Hepatocyte (in vitro differentiated cells): Measurements from ENCODE around the gene HYAL3. TPM values are rescaled to one million over a fixed set of nuclear protein-coding genes. Genes with fewer than 3 reads are reported as not detected.

ENCODE experiments used
- DNase-seq: peaks from one replicate; pipeline ENCODE4 v3.0.0-alpha.2; 2016; ENCODE audit warnings: low spot score
- H2AFZ ChIP-seq: fragments of 200-600 bp; sonication (generic); 2 replicates; pipeline ENCODE4 v1.6.0; 2016; ENCODE audit warnings: antibody characterized with exemption, mild to moderate bottlenecking
- H3K27ac ChIP-seq: fragments of 200-600 bp; sonication (generic); 2 replicates; pipeline ENCODE4 v1.5.1; 2016; ENCODE audit warnings: mild to moderate bottlenecking
- H3K27me3 ChIP-seq: fragments of 200-600 bp; sonication (generic); 2 replicates; pipeline ENCODE4 v1.6.1; 2016
- H3K36me3 ChIP-seq: fragments of 200-600 bp; sonication (generic); replicated peaks from 2 replicates; pipeline ENCODE4 v1.5.1; 2016; ENCODE audit warnings: low read depth; ENCODE audit not compliant: insufficient read depth
- H3K4me1 ChIP-seq: fragments of 200-600 bp; sonication (generic); 2 replicates; pipeline ENCODE4 v1.5.1; 2016; ENCODE audit warnings: mild to moderate bottlenecking, moderate library complexity; ENCODE audit not compliant: insufficient read depth
- H3K4me2 ChIP-seq: fragments of 200-600 bp; sonication (generic); 2 replicates; pipeline ENCODE4 v1.6.0; 2016
- H3K4me3 ChIP-seq: fragments of 200-600 bp; sonication (generic); 2 replicates; pipeline ENCODE4 v1.5.1; 2016; ENCODE audit warnings: mild to moderate bottlenecking
- H3K79me2 ChIP-seq: fragments of 200-600 bp; sonication (generic); 2 replicates; pipeline ENCODE4 v1.6.0; 2017; ENCODE audit warnings: mild to moderate bottlenecking
- H3K9me2 ChIP-seq: fragments of 200-600 bp; sonication (generic); replicated peaks from 2 replicates; pipeline ENCODE4 v1.6.0; 2017; ENCODE audit warnings: mild to moderate bottlenecking; ENCODE audit not compliant: insufficient read depth
- H3K9me3 ChIP-seq: fragments of 200-600 bp; sonication (generic); 2 replicates; pipeline ENCODE4 v1.5.1; 2016; ENCODE audit warnings: low read depth, mild to moderate bottlenecking
- H4K20me1 ChIP-seq: fragments of 200-600 bp; sonication (generic); 2 replicates; pipeline ENCODE4 v1.6.0; 2016; ENCODE audit warnings: mild to moderate bottlenecking; ENCODE audit not compliant: insufficient read depth, poor library complexity, severe bottlenecking
- EZH2 ChIP-seq: fragments of 200-600 bp; sonication (generic); IDR thresholded peaks from 2 replicates; pipeline ENCODE4 v1.6.1; 2016; ENCODE audit warnings: antibody characterized with exemption, mild to moderate bottlenecking, borderline replicate concordance
- EZH2phosphoT487 ChIP-seq: fragments of 200-600 bp; sonication (generic); IDR thresholded peaks from one replicate; pipeline ENCODE4 v1.6.1; 2018; ENCODE audit warnings: antibody characterized with exemption, mild to moderate bottlenecking, low read depth, moderate library complexity; ENCODE audit not compliant: unreplicated experiment, severe bottlenecking
- WGBS: methylation state at CpG from one replicate; pipeline ENCODE4 v1.1.6; 2016; ENCODE audit warnings: low lambda C conversion rate; ENCODE audit errors: missing lambda C conversion rate; 5-methylcytosine and 5-hydroxymethylcytosine counted together
- polyA plus RNA-seq: library from polyadenylated mRNA; unstranded; fragments of >200 nt; fragmentation: Nextera tagmentation; extraction: Ambion mirVana; gene quantifications from 2 replicates; pipeline ENCODE4 v1.2.1, GENCODE V29; 2016
- total RNA-seq: library from RNA; depleted of rRNA; stranded (reverse); fragments of >200 nt; gene quantifications from 2 replicates; pipeline ENCODE4 v1.2.3, GENCODE V29; 2014
- TF ChIP-seq, protein P1 (sequence below): fragments of 200-600 bp; sonication (generic); IDR thresholded peaks from 2 replicates; pipeline ENCODE4 v1.5.1; 2016; ENCODE audit warnings: antibody characterized with exemption, mild to moderate bottlenecking; ENCODE audit not compliant: poor library complexity

The HYAL3 gene, protein sequence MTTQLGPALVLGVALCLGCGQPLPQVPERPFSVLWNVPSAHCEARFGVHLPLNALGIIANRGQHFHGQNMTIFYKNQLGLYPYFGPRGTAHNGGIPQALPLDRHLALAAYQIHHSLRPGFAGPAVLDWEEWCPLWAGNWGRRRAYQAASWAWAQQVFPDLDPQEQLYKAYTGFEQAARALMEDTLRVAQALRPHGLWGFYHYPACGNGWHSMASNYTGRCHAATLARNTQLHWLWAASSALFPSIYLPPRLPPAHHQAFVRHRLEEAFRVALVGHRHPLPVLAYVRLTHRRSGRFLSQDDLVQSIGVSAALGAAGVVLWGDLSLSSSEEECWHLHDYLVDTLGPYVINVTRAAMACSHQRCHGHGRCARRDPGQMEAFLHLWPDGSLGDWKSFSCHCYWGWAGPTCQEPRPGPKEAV
- total RNA-seq (3.7 and 9.0 TPM in 2 replicates), polyA plus RNA-seq (5.6 and 7.0 TPM in 2 replicates)

DNA sequence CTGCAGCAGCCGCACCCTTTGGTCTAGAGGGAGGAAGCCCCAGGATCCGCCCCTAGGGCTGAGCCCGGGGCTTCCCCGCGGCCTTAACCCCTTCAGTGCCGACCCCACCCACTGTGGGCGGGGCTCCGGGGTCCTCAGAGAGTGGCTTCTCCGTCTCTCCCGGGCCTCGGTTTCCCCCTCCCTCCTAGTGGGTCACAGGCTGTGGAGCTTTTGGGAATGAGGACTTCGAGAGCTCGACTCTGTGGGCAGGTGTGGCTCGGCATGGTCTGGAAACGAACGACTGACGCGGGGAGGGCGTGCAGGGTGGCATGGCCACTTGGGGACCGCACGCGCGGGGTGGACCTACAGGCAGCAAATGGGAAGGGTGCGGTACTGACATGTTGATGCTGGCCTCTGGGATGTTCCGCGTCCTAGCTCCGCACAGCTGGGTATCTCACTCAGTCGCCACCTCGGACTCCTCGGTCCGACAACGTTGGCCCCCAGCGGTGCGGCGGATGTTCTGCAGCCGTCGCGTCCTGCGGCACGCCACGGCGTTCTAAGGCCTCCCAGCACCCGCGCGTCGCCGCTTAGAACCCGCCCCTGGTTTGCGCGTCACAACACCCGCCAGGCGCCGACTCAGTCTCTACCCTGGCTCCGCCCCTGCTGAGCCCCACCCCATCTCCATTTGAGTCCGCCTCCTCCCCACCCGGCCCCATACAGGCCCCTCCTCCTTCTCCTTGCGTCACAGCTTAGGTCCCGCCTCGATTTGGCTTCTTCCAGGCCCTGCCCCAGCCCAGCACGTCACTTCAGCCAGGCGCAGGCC, at the start of gene HYAL3, which contains the start of gene NAA80:
Gene HYAL3 (minus strand): TSS at position 570 of the 802 bp plus-strand sequence. CDS start 3,803 bp downstream, outside the sequence.
Gene NAA80 (minus strand): TSS at position 570 of the 802 bp plus-strand sequence. CDS start 1,942 bp downstream, outside the sequence.
- 1% methylated on average over 54 of the region's 61 CpGs for WGBS
- Histone ChIP-seq H3K27me3 (no peaks in the 10 kb centered on the region), H3K9me3 (no peaks in the 10 kb centered on the region), H3K4me2 (peak within 1 kb of the TSS; percentile 93), H3K4me1 (peaks cover 17% of the 10 kb centered on the region), H3K36me3 (no peaks in the 10 kb centered on the region), H2AFZ (peak within 1 kb of the TSS; percentile 45), H3K27ac (peak within 1 kb of the TSS; percentile 94), H3K9me2 (no peaks in the 10 kb centered on the region), H3K4me3 (peak within 1 kb of the TSS; percentile 52), H4K20me1 (no peaks in the 10 kb centered on the region), H3K79me2 (peaks cover 11% of the 10 kb centered on the region)
- DNase-seq: peak; percentile 100
- TF ChIP-seq EZH2phosphoT487 (no peak), EZH2 (no peak)
- TF ChIP-seq, protein P1, sequence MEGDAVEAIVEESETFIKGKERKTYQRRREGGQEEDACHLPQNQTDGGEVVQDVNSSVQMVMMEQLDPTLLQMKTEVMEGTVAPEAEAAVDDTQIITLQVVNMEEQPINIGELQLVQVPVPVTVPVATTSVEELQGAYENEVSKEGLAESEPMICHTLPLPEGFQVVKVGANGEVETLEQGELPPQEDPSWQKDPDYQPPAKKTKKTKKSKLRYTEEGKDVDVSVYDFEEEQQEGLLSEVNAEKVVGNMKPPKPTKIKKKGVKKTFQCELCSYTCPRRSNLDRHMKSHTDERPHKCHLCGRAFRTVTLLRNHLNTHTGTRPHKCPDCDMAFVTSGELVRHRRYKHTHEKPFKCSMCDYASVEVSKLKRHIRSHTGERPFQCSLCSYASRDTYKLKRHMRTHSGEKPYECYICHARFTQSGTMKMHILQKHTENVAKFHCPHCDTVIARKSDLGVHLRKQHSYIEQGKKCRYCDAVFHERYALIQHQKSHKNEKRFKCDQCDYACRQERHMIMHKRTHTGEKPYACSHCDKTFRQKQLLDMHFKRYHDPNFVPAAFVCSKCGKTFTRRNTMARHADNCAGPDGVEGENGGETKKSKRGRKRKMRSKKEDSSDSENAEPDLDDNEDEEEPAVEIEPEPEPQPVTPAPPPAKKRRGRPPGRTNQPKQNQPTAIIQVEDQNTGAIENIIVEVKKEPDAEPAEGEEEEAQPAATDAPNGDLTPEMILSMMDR: peak; percentile 30

DNA sequence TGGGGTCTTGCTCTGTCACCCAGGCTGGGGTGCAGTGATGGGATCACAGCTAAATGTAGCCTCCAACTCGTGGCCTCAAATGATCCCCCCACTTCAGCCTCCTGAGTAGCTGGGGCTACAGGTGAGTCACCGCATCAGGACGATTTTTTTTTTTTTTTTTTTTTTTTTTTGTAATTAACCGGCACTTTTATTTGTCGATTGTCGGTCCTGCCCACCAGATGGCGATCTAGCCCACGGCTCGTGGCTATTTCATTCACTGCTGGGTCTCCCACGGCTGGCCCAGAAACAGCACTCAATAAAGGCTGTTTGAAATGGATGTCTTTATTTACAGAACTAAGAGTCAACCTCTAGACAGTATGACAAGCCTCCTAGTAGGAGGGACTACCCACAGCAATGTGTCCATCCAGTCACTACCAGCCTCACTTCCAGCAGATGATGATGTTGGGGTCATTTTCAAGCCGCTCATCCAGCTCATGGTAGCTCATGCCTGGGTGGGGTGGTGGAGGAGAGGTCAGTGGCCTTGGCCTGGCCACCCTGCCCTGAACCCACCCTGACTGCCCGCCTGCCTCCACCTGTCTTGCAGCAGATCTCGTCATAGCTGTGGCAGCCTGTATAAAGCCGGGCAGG, 48.1 kb upstream of the HYAL3 start:
- 29% methylated on average over 14 of the region's 14 CpGs for WGBS
- peak; percentile 85 for DNase-seq
- H3K27me3 ChIP-seq: no peaks in the 10 kb centered on the region

DNA sequence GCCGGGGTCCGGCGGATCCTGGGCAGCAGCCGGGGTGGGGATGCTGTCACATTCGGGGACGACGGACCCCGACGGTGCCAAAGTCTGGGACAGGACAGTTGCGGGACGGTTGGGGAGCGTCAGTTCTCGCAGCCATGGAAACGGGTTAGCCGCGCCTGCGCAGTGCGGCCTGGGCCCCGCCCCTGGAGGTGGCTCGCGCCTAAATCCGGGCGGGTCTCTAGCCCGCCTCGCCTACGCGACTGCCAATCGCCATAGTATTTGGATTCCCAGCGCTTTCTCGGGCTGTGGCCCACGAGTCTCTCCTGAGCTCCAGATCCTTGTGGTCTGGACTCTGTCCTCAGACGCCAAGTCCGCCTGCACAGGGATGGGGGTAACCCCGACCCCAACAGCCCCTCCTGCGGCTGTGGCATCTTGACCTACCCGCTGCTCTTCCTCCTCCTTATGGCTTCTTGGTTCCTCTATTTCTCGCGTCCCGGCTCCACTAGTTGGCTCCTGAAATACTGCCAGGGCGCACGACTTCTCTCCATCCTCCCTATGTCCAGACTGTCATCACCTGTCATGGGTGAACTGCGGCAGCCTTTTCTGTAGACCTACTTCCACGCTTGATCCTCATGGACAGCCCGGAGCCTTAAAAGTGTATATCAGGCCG, 46.5 kb upstream of the HYAL3 start, which contains the start of gene ZMYND10:
Gene ZMYND10 (minus strand): TSS at position 147 of the 649 bp plus-strand sequence. CDS start 153 bp downstream, outside the sequence.
- H4K20me1 ChIP-seq: no peaks in the 10 kb centered on the region
- no peaks in the 10 kb centered on the region for H3K9me3 ChIP-seq
- H3K4me1 ChIP-seq: peaks cover 23% of the 10 kb centered on the region
- no peaks in the 10 kb centered on the region for H3K9me2 ChIP-seq
- peak within 1 kb of the TSS; percentile 74 for H2AFZ ChIP-seq
- no peak within 1 kb of the TSS for H3K27ac ChIP-seq
- peak within 1 kb of the TSS; percentile 38 for H3K4me3 ChIP-seq
- H3K36me3 ChIP-seq: no peaks in the 10 kb centered on the region
- H3K27me3 ChIP-seq: peaks cover 13% of the 10 kb centered on the region
- peak within 1 kb of the TSS; percentile 98 for H3K4me2 ChIP-seq
- TF ChIP-seq, protein P1: no peak
- TF ChIP-seq EZH2 (no peak), EZH2phosphoT487 (no peak)
- H3K79me2 ChIP-seq: peaks cover 11% of the 10 kb centered on the region
- peak; percentile 66 for DNase-seq
- WGBS: 17% methylated on average over 44 of the region's 45 CpGs

More for the DNA sequence above, 48.1 kb upstream of the HYAL3 start:
- no peak overlapping the region for H3K4me2 ChIP-seq
- TF ChIP-seq EZH2phosphoT487: no peak
- TF ChIP-seq, protein P1: peak; percentile 64
- H3K36me3 ChIP-seq: no peaks in the 10 kb centered on the region
- H3K9me2 ChIP-seq: no peaks in the 10 kb centered on the region
- H4K20me1 ChIP-seq: no peaks in the 10 kb centered on the region
- H3K4me3 ChIP-seq: no peak overlapping the region
- no peaks in the 10 kb centered on the region for H3K9me3 ChIP-seq
- peak overlapping the region; percentile 20 for H3K27ac ChIP-seq
- H3K79me2 ChIP-seq: peaks cover 20% of the 10 kb centered on the region
- H3K4me1 ChIP-seq: peaks cover 25% of the 10 kb centered on the region
- H2AFZ ChIP-seq: no peak overlapping the region
